Activated naive CD8-positive, alpha-beta T cell treated with anti-CD3 and anti-CD28 coated beads, Interleukin-2, amount 50 U/mL, for 16 hours (primary cell): Measurements from ENCODE around the gene EXOC8.

Source experiments
- DNase-seq: peaks from one replicate; pipeline ENCODE4 v3.0.0-alpha.2; 2020; ENCODE audit warnings: low read depth, low spot score

The EXOC8 gene

GRCh38 chr1:231318015-231318355 is 19.7 kb downstream of the EXOC8 start:
- no peak for DNase-seq

- DNase-seq, result no peak
Measured at GRCh38 chr1:231317306-231318014, 20.2 kb downstream of the EXOC8 start.

- no peak for DNase-seq
Measured at GRCh38 chr1:231315887-231316286, 21.8 kb downstream of the EXOC8 start.

- no peak for DNase-seq
Measured at GRCh38 chr1:231313661-231314060, 24.0 kb downstream of the EXOC8 start.

GRCh38 chr1:231312432-231312788 is 25.2 kb downstream of the EXOC8 start:
- DNase-seq, result no peak

- no peak for DNase-seq
Measured at GRCh38 chr1:231311720-231312431, 25.8 kb downstream of the EXOC8 start.

GRCh38 chr1:231310391-231310934 is 27.2 kb downstream of the EXOC8 start:
- no peak for DNase-seq

- no peak for DNase-seq
Measured at GRCh38 chr1:231301990-231302389, 35.7 kb downstream of the EXOC8 start.

GRCh38 chr1:231295938-231296337 is 41.7 kb downstream of the EXOC8 start:
- no peak for DNase-seq

- no peak for DNase-seq
Measured at GRCh38 chr1:231286603-231287002, 51.0 kb downstream of the EXOC8 start.

GRCh38 chr1:231284441-231284840 is 53.2 kb downstream of the EXOC8 start:
- no peak for DNase-seq
